GM23248 (cell line): Measurements from ENCODE around the gene INTS6L.

Experiments
- EZH2 ChIP-seq: fragments of 200-600 bp; sonication (generic); IDR thresholded peaks from 2 replicates; pipeline ENCODE4 v1.6.1; 2018; ENCODE audit warnings: antibody characterized with exemption, mild to moderate bottlenecking; ENCODE audit not compliant: insufficient read depth, poor library complexity, severe bottlenecking
- EZH2phosphoT487 ChIP-seq: fragments of 200-600 bp; sonication (generic); IDR thresholded peaks from 2 replicates; pipeline ENCODE4 v1.6.1; 2018; ENCODE audit warnings: antibody characterized with exemption, moderate library complexity, mild to moderate bottlenecking, low read depth; ENCODE audit not compliant: insufficient read depth

DNA sequence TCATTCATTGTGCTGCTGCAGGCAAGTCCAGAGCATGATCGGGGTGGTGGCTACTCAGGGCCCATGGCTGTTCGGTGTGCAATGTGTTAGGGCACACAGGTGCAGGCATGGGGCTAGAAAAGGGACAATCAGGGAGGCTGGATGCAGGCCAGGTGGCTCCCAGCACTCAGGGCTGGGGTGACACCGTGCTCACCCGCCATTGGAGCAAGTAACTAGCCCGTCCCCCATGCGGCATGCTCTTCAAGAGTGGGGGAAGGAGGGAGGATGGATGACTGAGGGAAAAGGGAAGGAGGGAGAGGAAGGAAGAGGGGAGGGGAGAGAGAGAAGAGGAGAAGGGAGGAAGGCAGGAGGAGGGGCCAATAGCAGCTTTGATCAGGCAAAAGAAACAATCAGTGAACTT, 64.7 kb downstream of the INTS6L start:
- no peak for TF ChIP-seq EZH2phosphoT487
- TF ChIP-seq EZH2 = no peak
